ENCODE measurements around the gene SHB.
"Not testable (repeated sequence)": the region's sequence is repeated elsewhere in the genome, so short reads cannot be mapped to it uniquely, and the experiment has no call there.

The SHB gene

GRCh38 chr9:37965676-37966345, 103.2 kb downstream of the SHB start:
- not testable (repeated sequence) for DNase-seq

GRCh38 chr9:37965116-37965515, 103.9 kb downstream of the SHB start:
- no peak for DNase-seq

- no peak for DNase-seq
Measured at GRCh38 chr9:37964740-37965081, 104.3 kb downstream of the SHB start.

- no peak for DNase-seq
Measured at GRCh38 chr9:37963936-37964739, 104.9 kb downstream of the SHB start.

GRCh38 chr9:37961351-37961750, 107.7 kb downstream of the SHB start:
- no peak for DNase-seq

GRCh38 chr9:37960631-37961030, 108.4 kb downstream of the SHB start:
- no peak for DNase-seq

- DNase-seq, result no peak
Measured at GRCh38 chr9:37959976-37960375, 109.1 kb downstream of the SHB start.

DNA sequence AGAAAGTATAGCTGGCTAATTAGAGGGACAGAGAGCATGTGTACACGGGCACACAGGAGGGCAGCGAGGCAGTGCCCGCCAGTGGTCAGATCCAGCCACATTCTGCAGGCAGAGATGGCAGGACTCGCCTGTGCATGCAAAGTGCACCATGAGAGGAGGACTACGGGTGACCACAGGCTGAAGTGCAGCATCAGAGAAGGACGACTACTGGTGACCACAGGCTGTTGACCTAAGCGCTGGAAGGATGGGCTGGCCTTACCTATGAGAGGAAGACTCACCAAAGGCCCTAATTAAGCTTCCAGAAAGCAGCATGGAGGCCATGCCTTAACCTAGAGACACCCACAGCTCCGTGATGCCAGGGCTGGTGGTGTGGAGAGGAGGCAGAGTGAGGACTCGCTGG, 110.9 kb downstream of the SHB start:
- DNase-seq, result no peak

DNA sequence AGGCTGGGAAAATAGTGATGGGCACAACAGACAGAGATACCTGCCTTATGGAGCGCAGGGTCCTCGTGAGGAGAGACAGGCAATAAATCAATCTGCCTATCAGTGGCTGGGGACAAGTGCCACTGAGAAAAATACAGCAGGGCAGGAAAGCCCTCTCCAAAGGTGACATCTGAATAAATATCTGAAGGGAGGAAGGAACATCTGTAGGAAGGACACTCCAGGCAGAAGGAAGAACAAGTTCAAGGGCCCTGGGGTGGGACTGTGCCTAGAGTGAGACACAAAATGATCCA, 111.4 kb downstream of the SHB start:
- no peak for DNase-seq

GRCh38 chr9:37956904-37957663, 111.9 kb downstream of the SHB start:
- DNase-seq, result no peak

GRCh38 chr9:37956423-37956820, 112.6 kb downstream of the SHB start:
- DNase-seq, result no peak

DNA sequence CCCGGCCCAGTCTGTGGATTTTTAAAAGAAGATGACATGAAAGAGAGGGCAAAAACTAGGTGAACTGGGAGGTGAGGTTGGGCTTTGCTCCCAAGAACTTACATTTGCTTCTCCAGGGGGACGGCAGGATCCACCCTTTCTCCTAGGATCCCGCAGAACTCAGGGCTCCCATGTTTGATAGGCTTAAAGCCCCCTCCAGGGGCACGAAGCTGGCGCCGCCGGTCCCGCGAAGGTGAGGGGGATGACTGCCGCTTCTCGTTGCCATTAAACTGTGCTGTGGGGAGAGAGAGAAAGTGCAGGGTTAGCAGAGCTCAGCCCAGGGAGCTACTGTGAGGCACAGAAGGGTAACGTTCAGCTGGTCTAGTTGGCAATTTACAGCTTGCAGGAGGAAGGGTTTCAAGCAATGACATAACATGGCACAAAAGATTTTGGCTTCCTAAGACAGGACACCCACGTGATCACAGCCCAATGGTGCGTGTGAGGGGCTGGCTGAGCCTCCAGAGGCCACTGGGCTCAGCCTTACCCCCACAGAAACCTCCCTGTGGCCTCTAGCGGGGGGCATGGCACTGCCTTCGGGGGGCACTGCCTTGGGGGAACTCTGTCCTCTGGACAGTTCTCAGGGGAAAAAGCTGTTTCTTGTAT, 113.1 kb downstream of the SHB start:
- DNase-seq, result no peak

- DNase-seq, result no peak
Measured at GRCh38 chr9:37954581-37954981, 114.4 kb downstream of the SHB start.

DNA sequence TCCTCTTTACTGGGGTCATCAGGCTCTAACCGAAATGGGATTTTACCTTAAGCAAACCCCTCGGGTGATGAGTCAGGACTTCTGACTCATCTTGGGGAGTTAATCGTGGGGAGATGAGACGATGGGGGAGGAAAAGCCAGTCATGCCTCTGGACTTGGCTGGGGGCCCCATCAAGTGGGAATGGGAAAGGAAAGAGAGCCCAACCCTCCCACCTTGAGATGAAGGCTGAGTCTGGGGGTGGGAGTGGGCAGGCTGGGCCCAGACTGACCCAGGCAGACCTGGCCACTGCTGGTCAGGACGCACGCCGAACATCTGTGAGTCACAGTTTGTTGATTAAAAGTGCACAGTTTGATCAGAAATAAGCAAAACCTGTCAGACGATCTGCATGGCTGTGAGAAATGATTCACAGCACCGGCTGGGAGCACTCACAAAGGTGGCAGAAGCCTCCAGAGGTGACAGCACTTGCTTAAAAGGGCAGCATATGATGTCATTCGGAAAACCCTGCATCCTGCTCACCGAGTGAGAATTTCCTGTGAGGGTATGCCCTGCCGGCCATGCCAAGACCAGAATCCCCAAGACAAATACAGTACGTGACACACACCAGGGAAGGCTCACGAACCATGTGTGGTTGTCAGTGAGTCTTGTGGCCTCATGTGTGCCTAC, 115.1 kb downstream of the SHB start:
- no peak for DNase-seq

DNA sequence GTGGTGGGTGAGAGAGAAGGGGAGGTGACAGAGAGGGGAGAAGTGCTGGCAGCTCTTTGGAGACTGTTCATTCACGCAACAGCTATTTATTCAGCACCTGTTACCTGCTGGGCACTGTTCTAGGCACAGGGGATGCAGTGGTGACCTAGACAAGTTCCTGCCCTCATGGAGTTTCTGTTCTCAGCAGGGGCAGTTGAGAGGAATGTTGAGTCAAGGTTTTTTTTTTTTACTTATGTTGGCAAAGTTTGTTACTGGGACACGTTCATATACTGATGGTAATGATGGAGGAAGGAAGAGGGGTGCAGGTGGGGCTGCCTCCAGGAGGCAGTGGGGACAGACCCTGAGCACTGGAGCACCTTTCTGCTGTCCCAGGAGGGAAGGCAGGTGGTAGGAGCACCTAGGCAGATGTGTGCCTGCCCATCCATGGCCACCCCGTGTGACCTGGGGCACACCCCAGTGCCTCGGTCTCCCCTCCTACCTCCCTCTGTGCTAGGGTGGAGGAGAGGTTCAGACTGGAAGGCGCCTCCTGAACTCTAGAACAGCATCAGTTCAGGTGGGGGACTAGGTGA, 115.7 kb downstream of the SHB start:
- no peak for DNase-seq

DNA sequence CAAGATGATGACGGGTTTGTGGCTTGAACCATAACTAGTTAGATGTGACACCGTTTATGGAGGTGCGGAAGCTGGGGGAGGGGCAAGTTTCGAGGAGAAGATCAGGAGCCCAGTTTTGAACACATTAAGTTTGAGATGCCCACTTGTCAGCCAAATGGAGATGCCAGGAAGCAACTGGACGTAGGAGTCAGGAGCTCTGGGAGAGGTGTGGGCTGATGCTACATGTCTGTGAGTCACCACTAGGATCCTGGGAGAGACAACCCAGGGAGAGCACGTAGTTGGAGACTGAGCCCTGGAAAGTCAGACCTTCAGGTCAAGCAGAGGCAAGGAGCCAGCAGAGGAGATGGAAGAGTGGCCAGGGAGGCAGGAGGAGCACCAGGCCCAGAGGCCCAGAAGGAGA, 116.3 kb downstream of the SHB start:
- DNase-seq, result no peak

- no peak for DNase-seq
Measured at GRCh38 chr9:37951671-37952449, 117.2 kb downstream of the SHB start.

DNA sequence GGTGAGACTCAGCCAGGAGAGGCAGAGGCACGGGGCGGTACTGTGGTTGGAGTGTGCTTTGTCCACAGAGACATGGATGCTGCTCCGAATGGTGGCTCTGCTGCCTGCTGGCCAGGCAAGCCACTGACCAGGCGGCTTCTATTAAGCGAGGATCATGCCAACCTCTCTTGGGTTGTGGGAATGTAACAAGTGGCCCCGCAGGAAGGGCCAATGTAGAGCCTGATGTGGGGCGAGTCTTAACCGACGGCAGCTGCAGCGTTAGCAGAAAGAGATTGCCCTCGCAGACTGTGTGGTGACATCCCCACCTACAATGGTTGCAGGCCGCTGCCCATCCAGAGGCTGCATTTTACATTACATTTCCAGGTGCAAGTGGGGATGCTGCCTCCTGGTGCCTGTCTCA, 118.5 kb downstream of the SHB start:
- DNase-seq, result no peak

- no peak for DNase-seq
Measured at GRCh38 chr9:37949576-37949975, 119.5 kb downstream of the SHB start.

- DNase-seq, result no peak
Measured at GRCh38 chr9:37948417-37948980, 120.5 kb downstream of the SHB start.

DNA sequence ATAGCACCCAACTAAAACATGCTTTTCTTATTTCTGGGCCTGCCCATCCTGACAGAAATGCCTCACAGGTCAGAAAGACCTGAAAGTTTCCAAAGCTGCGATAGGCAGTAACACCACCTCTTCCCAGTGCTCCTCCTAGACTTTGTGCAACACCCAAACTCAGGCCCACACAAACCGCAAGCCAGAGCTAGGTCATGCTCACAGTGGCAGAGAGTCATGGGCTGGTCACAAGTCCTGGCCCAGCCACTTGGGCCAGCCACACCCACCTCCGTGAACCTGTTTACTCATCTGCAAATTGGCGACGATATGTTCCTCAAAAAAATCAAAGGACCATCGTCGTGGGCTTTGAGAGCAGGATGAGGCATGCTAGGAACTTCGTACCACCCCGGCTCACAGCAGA, 121.0 kb downstream of the SHB start:
- no peak for DNase-seq

DNA sequence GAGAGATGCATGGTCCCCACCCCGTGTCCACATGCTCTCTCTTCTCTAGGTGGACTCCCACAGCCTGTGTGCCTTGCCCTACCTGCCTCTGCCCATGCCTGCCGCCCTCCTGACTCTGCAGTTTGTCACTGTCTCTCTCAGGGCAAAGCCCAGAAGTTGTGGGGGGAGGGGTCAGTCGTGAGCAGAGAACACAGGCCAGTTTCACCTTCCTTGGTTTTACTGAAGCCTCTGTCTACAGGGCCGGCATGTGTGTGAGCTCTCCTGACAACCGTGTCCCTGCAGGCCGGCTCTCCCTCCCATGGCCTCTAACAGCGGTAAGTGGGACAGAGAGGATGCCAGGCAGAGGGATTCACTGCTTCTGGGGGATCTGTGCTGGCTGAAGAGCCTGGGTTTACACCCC, 121.6 kb downstream of the SHB start:
- no peak for DNase-seq

All from NCI-H187 treated with DMSO at 0.1 percent for 48 hours (cell line).